ENCODE measurements around the gene SNTB2.
A peak's percentile ranks its signal among the peaks of the same experiment; 100 is the strongest.
"Not testable (repeated sequence)": the region's sequence is repeated elsewhere in the genome, so short reads cannot be mapped to it uniquely, and the experiment has no call there.

The SNTB2 gene

DNA sequence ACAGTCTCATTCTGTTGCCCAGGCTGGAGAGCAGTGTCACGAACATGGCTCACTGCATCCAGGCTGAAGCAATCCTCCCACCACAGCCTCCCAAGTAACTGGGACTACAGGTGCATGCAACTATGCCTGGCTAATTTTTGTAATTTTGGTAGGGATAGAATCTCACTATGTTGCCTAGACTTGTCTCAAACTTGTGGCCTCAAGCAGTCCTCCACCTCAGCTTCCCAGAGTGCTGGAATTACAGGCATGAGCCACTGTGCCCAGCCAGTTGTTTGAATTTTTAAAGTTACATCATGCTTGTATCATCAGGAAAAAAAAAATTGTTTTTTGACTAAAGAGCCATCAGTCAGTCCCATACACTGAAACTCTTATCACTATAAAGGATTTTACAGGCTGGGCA lies 107.1 kb downstream of the SNTB2 start:
- DNase-seq, result no peak

DNA sequence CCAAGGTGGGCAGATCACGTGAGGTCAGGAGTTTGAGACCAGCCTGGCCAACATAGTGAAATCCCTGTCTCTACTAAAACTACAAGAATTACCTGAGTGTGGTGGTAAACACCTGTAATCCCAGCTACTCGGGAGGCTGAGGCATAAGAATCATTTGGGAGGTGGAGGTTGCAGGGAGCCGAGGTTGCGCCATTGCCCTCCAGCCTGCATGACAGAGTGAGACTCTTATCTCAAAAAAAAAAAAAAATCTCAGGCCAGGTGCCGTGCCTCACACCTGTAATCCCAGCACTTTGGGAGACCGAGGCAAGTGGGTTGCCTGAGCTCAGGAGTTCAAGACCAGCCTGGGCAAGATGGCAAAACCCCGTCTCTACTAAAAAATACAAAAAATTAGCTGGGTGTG lies 109.8 kb downstream of the SNTB2 start:
- DNase-seq, result not testable (repeated sequence)

DNA sequence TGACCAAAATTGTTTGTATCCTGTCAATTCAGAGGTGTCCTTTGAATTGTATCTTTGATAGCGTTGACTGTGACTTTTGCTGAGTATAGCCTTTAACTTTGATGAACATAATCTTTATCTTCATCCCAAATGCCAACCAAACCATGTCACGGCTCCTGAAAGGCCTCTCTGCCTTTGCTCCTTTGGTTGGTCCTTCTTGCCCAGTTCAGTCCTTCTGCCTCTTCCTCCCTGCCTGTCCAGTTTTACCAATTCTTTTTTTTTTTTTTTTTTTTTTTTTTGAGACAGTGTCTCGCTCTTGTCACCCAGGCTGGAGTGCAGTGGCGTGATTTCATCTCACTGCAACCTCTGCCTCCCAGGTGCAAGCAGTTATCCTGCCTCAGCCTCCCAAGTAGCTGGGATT lies 111.3 kb downstream of the SNTB2 start:
- DNase-seq, result no peak

DNA sequence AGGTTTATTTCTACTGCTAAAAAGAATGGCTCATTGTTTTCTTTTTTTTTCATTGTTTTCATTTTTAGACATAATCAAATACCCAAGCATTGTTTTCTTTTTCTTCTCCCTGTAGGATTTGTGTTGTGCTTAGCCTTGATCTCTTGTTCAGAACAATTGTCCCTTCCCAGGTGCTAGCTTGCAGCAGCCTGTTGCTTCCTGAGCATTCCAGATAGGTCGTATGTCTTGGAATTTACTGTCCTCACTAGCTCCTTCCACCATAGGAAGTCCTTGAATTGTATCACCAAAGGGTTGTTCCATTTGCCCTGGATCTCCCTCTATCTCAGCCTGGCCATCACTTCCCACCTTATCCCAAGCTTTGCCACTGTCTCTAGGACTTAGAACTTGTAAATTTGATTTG lies 114.2 kb downstream of the SNTB2 start:
- DNase-seq, result no peak

DNA sequence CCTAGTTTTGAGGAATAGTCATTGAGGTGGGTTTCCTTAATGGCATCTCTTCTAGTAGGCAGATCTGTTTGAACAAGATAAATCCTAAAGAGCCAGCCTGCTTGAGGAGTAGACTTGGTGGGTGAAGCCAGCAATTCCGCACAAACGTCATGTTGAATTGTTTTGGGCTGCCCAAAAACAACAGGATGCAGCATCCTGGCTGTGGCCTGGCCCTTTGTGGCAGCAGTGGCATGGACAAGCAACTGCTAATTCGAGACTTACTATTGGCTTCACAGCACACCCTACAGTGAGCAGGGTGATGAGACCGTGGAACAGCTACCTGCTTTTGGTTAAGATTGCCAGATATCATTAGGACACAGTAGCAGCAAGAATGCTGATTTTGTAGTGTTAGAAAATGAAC lies 114.9 kb downstream of the SNTB2 start:
- no peak for DNase-seq

DNA sequence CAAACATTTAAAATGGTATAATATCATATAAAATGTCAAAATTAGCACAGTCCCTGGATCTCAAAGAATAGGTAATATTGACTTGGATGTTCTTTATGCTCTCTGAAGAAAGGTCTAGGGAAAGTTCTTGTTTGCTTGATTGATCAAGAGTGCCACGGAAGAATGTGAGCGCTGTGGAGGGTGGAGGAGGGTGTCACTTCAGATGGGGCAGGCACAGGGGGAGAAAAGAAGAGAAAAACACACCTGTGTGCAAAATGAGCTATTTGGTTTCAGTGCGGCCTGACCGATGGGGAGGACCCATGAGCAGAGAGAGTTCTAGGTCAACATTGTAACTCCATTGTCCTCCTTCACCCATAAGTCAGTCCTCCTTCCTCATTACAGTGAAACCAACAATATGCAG lies 115.3 kb downstream of the SNTB2 start:
- DNase-seq, result no peak

DNA sequence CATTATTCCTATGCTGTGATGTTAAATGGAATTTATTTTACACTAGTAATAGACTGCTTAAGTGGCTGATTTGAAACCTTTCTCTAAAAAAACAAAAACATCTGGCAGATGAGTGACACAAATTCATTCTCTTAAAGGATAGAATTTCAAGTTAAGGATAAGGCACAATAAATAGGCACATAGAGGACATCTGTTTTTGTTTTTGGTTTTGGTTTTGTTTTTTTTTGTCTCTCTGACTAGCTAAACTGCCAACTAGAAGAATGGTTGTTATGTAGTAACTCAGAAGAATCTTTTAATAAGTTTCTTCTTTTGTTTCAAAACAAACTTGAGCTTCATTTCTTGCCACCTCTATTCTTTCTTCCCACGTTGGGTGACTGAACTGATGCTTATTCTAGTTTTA lies 119.1 kb downstream of the SNTB2 start:
- DNase-seq, result peak; percentile 93

DNA sequence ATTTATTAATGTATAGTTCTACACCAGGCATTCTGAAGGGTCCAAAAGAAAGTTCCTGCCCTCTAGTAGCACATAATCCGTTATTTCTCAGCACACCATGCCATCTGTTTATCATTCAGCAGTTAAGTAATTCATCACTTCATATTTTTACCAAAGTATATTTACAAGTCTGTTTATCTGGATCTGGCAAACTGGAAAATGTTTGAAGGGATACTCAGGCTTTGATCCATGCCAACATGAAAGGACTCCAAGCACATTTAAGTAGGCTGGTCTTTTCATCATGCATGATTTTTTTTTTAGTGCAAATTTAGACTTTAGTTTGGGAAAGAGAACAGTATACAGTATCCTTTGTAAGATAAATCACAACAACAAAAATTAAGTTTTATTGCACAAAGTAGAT lies 120.1 kb downstream of the SNTB2 start:
- DNase-seq, result peak; percentile 15

DNA sequence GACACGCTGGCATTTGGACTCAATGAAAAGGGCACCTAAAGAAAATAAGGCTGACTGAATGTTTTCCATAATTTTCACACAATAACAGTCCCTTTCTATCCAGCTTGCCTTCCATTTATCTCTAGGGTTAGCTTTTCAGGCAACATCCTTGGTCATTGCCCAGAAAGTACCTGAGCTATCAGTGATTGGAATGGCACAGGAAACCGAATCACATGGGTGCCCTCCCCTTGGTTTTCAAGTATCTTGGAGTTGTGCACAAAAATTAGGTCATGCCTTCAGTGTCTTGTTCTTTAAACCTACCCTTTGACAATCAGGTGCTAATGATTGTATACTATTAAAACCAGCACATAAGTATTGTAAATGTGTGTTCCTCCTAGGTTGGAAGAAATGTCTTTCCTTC lies 120.9 kb downstream of the SNTB2 start:
- DNase-seq, result no peak

DNA sequence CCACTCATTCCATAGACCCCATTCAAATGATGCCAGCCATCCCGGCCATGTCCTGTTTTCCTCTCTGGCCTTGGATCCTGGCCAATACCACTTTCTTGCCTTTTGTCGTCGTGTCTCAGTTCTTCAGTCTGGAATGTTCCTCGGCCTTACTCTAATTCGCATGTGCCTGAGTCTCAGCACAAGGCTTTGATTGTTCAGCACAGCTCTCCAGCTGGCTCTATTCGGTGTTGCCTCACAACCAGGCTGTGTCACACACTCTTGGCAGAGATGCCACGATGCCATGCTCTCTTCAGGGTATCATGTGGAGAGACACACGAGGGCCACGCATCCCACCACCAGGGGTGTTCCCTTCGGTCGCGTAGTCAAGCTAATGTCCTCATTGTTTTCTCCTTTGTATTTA lies 122.4 kb downstream of the SNTB2 start:
- DNase-seq, result no peak

DNA sequence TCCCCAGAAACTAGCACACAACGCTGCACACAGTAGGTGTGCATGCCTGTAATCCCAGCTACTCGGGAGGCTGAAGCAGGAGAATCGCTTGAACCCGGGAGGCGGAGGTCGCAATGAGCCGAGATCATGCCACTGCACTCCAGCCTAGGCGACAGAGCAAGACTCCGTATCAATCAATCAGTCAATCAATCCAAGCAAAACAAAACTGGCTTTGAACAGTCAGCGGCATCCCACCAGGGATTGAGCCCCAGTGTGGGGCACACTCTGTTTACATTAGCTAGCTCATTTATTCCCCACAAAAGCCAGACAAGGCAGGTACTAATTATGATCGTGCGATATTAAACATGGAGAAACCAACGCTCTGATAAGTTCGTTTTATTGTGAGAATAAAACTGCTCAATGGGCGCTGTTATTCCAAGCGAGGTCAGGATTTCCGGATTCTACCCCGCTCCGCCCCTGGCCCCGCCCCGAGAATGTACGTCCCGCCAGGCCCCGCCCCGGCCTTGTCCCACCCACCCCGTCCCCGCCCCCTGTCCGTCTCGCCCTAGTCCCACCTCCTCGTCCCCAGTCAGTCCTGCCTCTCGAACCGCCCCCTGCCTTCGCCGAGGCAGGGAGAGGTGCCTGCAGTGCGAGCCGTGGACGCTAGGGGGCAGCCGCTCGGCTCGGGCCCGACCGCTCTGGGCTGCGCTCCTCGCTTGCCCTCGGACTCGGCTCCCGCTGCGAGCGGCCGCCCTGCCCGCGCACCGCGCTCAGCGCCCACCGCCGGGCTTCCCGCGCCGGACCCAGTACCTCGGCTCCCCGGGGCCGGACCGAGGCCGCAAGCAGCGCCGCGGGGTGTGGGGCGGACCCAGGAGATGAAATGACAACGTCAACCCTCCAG lies 123.9 kb downstream of the SNTB2 start, which contains the start of gene VPS4A:
Gene VPS4A (plus strand): TSS at position 698 of the 880 bp plus-strand sequence. CDS start 162 bp downstream, at position 860.
- DNase-seq, result peak; percentile 96

DNA sequence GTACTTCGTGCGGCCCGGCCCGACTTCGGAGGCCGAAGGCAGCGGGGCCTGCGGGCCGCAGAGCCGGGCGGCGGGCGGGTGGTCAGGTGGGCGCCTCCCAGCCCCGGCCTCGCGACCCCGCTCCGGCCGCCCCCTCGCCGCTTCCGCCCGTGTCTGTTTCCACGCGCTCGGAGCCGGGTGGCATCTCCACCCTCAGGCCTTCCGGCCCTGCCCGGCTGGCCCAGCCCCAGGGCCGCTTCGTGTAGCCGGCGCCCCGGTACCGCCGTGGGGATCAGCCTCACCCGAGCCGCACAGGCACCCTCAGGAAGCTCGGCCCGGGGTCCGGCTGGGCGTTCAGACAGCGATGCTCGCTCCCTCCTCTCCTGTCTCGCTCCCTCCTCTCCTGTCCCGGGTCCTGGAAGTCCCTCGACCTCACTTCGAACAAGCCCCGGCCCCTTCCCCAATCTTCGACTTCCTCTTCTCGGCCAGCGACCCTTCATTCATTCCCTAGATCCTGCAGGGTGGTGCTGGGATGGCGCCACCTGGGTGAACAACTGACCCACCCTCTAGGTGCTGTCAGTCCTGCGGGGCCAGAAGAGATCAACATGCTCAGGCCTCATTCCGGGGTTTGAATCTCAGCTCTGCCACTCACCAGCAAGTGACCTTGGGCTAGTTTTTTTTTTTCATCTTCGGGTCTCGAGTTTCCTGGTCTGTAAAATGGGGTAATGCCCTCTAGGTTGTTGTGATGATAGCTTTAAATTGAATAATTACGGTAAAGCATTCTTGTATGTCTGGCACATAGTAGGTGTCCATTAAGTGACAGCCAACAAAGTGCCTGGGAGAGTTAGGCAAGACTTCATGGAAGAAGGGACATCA lies 124.8 kb downstream of the SNTB2 start:
- DNase-seq, result peak; percentile 17

DNA sequence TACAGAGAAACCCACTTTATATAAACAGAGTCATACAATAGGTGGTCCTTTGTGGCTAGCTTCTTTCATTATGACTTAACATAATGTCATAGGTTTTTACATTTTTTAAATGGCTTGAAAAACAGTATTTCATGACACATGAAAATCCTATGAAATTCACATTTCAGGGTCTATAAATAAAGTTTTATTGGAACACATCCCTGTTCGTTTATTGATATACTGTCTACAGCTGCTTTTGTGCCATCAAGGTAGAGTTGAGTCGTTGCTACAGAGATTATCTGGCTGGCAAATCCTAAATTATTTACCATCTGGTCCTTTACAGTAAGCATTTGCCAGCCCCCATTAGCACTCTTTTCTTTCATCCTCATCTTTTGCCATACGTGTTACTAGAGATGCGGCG lies 126.5 kb downstream of the SNTB2 start:
- peak; percentile 45 for DNase-seq

DNA sequence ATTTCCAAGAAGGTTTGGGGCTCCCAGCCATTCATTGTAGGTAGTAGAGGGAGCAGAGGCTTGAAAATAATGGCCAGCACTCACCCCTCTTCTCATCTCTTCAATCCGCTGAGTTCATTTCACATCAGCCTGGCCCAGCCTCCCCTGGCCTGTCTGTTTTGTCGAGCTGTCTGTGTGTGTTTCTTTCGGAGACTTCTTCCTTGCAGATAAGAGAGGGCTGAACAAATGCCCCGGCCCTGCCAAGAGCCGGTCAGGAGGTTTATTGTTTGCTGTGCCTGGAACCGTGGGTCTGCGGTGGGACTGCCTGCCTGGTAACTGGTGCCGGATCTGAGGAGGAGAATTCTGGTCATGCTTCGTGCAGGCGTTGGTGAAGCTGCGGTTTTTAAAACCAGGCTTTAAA lies 127.6 kb downstream of the SNTB2 start:
- DNase-seq, result no peak

DNA sequence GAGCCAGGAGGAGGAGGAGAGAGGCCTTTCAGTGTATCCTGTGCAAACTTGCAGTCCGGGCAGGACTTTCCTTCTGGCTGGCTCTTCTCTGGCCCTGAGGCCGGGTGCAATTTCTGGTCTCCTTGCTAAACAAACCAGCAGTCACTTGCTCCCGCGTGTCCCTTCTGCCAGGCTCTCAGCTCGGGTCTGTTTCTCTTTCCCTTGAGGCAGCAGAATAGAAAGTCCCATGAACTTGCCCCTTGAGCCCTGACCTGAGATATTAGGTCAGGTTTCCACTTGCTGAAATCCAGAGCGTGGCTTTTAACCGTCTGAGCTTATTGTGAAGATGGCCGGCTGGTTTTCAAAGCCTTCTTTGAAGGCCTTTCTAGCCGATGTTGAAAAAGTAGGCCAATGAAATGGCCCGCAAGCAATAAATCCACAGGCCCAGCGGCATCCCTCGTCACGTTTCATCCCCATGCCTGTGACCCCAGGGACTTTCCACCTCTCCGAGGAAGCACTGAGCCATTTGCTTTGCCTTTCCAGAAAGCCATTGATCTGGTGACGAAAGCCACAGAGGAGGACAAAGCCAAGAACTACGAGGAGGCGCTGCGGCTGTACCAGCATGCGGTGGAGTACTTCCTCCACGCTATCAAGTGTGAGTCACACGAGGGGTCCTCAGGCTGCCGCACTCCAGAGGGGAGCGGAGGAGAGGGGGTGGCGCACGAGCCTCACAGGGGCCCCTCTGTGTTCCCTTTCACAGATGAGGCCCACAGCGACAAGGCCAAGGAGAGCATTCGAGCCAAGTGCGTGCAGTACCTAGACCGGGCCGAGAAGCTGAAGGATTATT lies 128.7 kb downstream of the SNTB2 start:
- no peak for DNase-seq

DNA sequence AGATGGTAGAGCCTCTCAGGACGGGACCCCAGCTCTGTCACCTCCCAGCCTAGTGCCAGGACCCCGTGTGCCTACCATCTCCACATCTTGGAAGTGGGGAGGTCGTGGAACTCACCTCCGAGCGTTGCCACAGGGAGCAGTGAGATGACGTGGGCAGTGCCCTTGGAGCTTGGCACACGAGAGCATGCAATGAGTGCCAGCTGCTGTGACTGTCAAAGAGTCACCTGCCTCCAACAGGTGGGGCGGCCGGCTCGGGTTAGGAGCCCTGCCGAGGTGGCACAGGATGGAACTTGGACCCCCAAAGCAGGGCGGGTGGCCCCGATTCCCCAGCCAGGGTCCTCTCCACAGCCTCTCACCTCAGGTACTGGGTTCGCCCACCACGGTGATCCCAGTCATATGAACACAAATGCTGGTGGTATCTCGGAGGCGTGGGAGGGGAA lies 129.7 kb downstream of the SNTB2 start:
- DNase-seq, result no peak

DNA sequence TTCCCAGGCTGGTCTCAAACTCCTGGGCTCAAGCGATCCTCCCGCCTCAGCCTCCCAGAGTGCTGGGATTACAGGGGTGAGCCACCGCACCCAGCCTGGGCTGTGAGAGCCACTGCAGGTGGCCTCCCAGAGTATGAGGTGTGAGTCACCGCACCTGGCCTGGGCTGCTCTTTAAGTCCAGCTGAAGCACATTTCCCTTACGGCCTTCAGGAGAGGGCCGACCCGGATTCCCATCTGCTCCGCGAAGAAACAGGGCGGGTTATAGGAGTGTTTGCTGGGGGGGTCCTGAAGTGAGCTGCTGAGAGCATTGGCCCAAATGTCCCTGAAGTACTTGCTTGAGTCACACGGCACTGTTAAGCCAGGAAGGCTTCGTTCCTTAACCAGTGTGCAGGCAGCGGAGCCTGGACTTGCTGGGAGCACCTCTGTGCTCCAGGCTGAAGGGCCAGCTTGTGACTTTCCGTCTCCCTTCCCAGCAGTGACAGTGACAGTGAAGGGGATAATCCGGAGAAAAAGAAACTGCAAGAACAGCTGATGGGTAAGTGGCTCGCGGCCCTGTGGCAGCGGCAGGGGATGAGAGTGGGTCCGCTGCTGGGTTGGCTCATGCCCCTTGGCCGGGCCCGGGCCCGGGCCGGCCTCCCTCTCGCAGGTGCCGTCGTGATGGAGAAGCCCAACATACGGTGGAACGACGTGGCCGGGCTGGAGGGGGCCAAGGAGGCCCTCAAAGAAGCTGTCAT lies 131.4 kb downstream of the SNTB2 start:
- DNase-seq, result no peak

DNA sequence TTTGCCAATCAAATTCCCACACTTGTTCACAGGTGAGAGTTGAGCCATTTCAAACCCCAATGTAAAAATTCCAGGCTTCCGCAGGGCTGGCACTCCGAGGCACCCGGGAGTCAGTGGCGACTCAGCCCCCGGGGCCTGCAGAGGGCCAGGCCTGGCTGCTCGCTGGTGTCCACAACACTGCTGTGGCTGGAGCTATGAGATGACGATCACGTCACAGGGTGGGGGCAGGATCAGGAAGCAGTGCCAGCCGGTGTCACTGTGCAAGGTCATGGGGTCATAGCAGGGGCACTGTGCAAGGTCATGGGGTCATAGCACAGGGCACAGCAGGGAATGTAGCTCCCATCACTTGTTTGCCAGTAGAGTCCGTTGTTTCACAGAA lies 131.9 kb downstream of the SNTB2 start:
- no peak for DNase-seq

DNA sequence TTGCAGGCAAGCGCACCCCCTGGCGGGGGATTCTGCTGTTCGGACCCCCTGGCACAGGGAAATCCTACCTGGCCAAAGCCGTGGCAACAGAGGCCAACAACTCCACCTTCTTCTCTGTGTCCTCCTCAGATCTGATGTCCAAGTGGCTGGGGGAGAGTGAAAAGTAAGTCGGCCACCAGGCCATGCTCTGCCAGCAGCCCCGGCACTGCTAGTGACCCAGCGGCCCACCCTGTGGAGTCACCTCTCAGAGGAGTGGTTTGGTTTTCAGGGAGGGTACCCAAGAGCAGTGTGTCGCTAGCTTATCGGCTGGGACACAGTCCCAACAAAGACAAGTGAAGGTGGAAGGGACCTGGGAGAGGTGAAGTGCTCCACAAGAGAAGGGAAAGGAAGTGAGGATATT lies 132.4 kb downstream of the SNTB2 start:
- no peak for DNase-seq

DNA sequence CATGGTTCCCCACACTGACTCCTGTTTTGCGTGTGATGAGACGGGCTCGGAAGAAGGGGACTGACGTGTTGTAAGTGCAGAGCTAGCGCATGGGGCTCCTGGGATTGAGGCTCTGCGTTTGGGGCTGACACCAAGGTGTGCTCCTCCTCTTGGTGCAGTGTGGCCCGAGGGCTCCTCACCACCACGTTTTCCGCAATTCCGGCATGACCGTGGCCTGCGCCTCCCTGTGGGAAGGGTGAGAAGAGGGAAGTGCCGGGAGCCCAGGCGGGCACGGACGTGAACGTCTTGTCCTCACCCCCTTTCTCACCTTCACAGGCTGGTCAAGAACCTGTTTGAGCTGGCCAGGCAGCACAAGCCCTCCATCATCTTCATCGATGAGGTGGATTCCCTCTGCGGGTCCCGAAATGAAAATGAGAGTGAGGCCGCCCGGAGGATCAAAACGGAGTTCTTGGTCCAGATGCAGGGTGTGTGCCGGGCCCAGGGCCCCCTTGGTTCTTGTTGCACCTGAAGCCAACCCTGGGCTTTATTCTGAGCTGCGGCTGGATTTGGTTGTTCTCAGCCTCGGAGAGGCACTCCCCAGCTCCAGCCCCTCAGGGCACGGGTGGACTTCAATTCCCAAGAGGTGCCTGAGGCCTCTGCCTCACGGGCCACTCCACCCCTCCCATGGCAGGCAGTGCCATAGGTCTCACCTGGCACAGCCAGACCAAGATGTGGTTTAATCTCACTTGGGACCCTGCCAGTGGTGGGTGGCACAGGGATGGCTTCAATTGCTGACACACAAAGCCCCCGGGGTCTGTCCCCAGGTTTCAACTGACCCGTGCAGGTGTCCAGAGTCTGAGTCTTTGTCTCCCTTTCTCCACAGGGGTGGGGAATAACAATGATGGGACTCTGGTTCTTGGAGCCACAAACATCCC lies 133.1 kb downstream of the SNTB2 start:
- no peak for DNase-seq

DNA sequence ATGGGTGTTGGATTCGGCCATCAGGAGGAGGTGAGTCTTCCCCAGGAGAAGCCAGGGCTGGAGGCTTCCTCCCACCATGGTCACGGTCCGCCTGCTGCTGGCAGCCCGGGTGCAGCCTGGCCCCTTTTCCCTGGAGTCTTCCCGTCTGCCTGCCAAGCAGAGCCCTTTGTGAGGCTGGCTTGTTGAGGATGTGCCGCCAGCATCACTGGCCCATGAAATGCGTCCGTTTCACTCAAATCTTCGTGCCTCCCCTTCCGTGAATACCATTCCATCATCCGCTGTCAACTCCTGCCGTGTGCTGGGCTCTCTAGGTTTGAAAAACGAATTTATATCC lies 133.7 kb downstream of the SNTB2 start:
- no peak for DNase-seq

Data from NCI-H2171 treated with DMSO at 0.1 percent for 48 hours (cell line).